Measurements from ENCODE around the gene KBTBD12.

The KBTBD12 gene

GRCh38 chr3:127990461-127990860 is 75.4 kb downstream of the KBTBD12 start:
- TF ChIP-seq CTCF (conservative IDR thresholded peaks at IDR 0.05; ENCODE audit: low read length): no peak
- no peak for DNase-seq (ENCODE audit: low read depth)
- H3K4me3 ChIP-seq (ENCODE audit: low read length): no peak overlapping the region

- H3K4me3 ChIP-seq (ENCODE audit: low read length): no peak overlapping the region
- DNase-seq (ENCODE audit: low read depth): no peak
- TF ChIP-seq CTCF (conservative IDR thresholded peaks at IDR 0.05; ENCODE audit: low read length): no peak
Measured at GRCh38 chr3:127991251-127991650, 76.2 kb downstream of the KBTBD12 start.

- H3K4me3 ChIP-seq (ENCODE audit: low read length): no peak overlapping the region
- no peak for DNase-seq (ENCODE audit: low read depth)
- TF ChIP-seq CTCF (conservative IDR thresholded peaks at IDR 0.05; ENCODE audit: low read length): no peak
Measured at GRCh38 chr3:127991681-127992080, 76.6 kb downstream of the KBTBD12 start.

- no peak for TF ChIP-seq CTCF (conservative IDR thresholded peaks at IDR 0.05; ENCODE audit: low read length)
- no peak for DNase-seq (ENCODE audit: low read depth)
- H3K4me3 ChIP-seq (ENCODE audit: low read length): no peak overlapping the region
Measured at GRCh38 chr3:127992127-127992526, 77.1 kb downstream of the KBTBD12 start.

GRCh38 chr3:127994011-127994410 is 79.0 kb downstream of the KBTBD12 start:
- H3K4me3 ChIP-seq (ENCODE audit: low read length): no peak overlapping the region
- TF ChIP-seq CTCF (conservative IDR thresholded peaks at IDR 0.05; ENCODE audit: low read length): no peak
- DNase-seq (ENCODE audit: low read depth): no peak

- DNase-seq (ENCODE audit: low read depth): peak; percentile 54
- H3K4me3 ChIP-seq (ENCODE audit: low read length): no peak overlapping the region
- no peak for TF ChIP-seq CTCF (conservative IDR thresholded peaks at IDR 0.05; ENCODE audit: low read length)
Measured at GRCh38 chr3:127997016-127997415, 82.0 kb downstream of the KBTBD12 start.

- no peak for TF ChIP-seq CTCF (conservative IDR thresholded peaks at IDR 0.05; ENCODE audit: low read length)
- DNase-seq (ENCODE audit: low read depth): no peak
Measured at GRCh38 chr3:127997961-127998360, 82.9 kb downstream of the KBTBD12 start.

More at GRCh38 chr3:127997961-127998360, 82.9 kb downstream of the KBTBD12 start:
- no peak overlapping the region for H3K4me3 ChIP-seq (ENCODE audit: low read length)
